Raji (cell line): ENCODE data around the gene GPR78.

ENCODE experiments used
- POLR2A ChIP-seq: IDR thresholded peaks from 2 replicates; pipeline ENCODE4 v1.6.1; 2011; ENCODE audit warnings: low read depth, low read length, control low read depth; ENCODE audit not compliant: insufficient read depth

GPR78 gene

DNA sequence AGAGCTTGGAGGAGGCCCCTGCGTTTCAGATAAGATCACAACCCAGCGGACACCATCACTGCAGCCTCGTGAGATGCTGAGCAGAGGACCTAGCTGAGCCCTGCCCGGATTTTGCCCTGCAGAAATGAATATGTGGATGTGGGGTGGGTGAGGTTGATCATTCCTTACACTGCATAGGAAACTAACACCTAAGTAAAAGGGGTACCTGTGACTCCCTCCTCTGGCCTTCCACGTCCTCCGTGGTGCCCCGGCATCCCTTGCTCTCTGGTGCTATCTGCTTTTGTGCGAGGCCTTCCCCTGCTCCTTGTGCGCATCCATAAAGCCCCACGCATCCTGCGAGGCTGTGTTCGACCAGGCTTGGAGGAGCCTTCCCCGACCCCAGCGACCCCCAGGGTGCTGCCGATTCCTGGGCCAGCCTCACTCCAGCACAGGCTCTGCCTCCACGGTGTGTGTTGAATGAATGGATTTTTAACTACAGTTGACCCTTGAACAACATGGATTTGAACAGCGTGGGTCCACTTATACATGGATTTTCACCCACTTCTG, 25.6 kb upstream of the GPR78 start:
- no peak for TF ChIP-seq POLR2A

GRCh38 chr4:8555716-8556115, 24.5 kb upstream of the GPR78 start:
- TF ChIP-seq POLR2A, result no peak

GRCh38 chr4:8556341-8557150, 23.6 kb upstream of the GPR78 start:
- no peak for TF ChIP-seq POLR2A

DNA sequence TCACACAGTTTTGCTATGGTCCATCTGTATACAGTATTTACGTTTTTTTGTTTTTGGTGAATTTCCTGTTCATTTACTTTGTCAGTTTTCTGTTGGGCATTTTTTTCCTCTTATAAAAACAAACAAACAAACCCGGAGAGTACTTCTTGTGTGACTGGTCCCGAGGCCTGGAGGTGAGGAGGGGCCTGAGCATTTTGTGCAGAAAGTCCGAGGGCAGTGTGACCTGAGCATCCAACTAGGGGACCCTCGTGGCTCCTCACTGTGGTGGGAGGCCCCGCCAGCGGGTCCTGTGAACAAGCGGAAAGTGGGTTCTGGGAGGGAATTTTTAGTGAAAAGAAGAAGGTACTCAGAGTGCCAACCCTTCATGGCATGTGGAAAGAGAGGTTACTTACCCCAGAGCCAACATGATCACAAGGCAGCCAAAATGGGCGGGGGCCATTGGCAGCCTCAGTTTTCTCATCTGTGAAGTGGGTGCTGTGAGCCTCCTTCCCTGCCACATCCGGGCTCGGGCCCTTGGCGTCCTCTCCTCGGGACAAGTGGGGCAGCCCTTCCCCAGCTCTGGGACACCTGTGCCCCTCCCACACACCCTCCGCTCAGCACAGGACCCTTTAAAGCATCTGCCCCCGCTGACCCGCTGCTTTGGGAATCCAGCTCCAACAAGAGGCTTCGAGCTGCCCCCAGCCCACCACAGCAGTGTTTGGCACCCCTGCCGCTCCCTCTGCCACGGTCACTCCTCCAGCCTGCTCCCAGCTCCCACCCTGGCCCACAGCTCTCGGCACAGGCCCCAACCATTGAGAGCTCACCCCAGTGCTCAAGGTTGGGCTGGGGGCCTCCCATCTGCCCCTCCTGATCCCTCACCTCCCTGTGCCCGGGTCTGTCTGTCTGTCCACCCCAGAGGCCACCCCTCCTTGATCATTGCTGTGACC, 22.8 kb upstream of the GPR78 start:
- TF ChIP-seq POLR2A, result no peak

GRCh38 chr4:8558080-8558960, 21.9 kb upstream of the GPR78 start:
- TF ChIP-seq POLR2A, result no peak

DNA sequence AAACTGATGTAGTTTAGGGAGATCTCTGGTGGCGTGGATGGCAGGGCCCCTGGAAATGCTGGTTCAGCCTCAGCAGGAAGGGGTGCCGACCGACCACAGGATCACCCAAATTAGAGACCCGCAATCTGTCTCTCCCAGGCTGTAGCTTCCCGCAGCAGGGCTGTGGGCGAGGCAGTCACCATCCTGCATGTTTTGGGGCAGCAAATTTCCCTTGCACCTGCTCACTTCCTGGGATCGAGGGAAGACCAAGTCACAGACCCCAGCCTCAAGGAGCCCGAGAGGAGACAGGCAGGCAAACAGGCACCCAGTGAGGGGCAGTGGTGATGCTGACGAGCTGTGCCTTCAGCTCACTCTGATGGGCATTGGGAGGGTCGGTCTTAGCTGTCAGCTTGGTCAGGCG, 21.2 kb upstream of the GPR78 start:
- no peak for TF ChIP-seq POLR2A

- no peak for TF ChIP-seq POLR2A
Measured at GRCh38 chr4:8559524-8560264, 20.5 kb upstream of the GPR78 start.

DNA sequence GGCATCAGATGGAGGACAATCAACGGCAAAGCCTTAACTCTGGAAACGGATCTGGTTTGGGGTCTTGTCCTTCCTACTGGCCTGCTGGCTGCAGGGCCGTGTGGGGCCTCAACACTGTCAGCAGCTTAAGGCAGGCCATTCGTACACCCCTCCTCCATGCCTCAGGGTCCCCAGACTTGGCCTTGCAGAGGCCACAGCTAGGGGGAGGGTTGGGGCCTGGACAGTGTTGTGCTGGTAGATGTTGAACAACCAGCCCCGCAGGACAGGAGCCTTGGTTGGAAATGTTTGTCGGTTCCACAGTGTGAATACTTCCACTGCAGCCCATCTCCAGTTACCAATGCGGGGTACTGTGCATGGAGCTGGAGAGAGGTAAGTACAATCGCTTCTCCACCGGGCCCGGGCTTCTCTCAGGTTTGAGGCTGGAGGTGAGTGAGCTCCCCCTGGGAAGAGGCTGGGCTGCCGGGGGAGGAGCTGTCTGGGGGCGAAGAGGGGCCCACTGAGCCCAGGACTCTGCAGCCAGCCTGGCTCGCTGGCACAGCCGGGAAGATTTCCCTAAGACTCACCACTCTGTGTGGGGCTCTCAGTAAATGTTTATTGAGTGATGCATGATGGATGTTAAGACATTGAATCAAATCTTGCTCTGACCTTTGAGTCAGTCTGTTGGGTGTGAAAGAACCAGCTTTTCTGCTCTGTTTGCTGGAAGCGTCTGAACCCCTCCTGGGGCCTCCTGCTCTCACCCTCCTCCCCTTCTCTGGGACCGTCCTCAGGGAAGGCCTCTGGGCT, 19.7 kb upstream of the GPR78 start:
- TF ChIP-seq POLR2A, result no peak

DNA sequence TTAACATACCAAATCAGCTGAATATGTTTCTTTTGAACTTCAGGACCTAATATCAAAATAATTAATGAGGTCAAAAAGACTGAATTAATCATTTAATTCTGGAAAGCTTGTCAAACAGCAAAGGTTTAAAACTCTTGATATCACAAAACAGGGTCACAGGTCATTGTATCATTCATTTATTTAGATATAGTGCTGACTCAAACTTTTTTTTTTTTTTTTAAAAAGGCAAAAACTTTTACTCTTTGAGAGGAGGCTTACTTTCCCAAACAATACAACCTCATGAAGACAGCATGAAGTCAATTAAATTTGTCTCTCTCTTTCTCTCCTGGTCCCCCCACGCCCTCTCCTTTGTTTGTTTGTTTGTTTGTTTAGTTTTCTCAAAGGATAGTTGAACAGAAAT, 15.6 kb upstream of the GPR78 start:
- no peak for TF ChIP-seq POLR2A

- TF ChIP-seq POLR2A, result no peak
Measured at GRCh38 chr4:8568068-8568668, 12.0 kb upstream of the GPR78 start.

DNA sequence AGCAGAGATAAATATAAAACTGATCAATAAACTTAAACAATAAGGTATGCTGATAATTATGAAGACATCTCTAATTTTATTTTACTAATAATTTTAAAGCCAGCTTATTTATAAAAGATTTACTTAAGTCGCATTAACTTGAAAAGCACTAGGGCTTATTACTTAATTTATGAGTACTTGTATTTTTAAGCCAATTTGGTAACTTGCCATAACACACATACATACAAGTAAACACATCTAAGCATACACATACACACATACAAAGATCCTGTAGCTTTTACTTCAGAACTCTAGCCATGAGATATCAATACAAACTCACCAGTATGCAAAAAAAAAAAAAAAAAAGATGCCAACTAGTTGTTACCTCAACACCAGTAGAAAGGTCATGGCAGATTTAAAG, 10.0 kb upstream of the GPR78 start:
- TF ChIP-seq POLR2A, result no peak

- TF ChIP-seq POLR2A, result no peak
Measured at GRCh38 chr4:8571702-8572685, 8.2 kb upstream of the GPR78 start.
